Measurements from ENCODE around the gene STXBP4.
A peak's percentile ranks its signal among the peaks of the same experiment; 100 is the strongest.

Gene STXBP4

DNA sequence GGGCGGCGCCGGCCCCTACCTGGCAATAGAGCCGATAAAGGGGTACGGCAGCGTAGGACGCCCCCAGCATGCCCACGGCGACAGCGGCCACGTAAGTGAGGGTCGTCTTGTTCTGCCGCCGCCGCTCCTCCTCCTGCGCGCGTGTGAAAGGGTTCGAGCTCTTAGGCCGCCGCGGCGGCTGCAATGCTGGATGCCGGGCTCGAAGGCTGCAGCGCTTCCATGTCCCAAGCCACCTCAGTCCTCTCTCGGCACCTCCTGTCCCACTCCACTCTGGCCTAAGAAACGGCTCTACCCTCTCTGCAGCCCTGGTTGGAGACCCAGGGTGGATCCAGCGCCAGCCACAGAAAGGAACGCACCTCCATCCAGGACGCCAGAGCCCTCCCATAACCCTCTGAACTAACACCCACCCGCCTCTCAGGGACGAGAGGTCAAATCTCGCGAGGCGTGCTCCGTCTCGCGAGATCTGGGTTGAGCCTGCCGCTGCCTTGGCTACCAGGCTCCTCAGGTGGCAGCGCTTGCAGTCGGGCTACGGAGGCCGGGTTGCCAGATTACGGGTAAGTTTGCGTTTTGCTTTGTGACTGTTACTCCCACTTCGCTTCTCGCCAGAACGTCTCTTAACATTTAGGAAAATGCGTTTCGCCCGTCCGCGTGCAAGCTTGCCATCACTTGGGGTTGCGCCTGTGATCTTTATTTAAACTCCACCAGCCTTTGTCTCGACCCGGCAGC is at the start of gene STXBP4, which contains the start of gene COX11:
Gene STXBP4, plus strand, starts transcription at position 504 of the 726 bp plus-strand sequence. CDS start 17,455 bp downstream, outside the sequence.
Gene COX11, minus strand, starts transcription at position 393 of the 726 bp plus-strand sequence. Its CDS starts 8 bp downstream, at position 385.
- peak; percentile 87 for DNase-seq (ENCODE audit: low read depth in 2 of 2)

- DNase-seq (ENCODE audit: low read depth in 2 of 2) = no peak
Observed at GRCh38 chr17:54919425-54919824, 49.1 kb upstream of the STXBP4 start.

DNA sequence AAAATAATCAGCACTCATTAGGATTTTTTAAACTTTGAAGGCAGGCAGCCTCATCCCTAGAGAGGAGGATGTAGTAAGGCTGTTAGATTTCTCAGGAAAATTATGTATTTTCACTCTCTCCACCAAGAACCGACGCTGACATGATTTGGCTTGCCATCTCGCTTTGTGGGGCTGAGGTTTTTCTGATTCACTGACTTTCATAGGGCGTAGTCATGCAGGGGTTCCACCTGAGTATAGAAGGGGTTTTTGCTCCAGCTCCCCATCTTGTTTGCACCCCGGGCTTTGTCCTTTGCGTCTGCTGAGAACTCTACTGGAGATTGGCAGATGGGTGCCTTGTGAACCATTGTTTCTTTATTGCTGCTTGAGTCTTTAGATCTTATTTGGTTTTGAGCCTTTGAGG is 47.7 kb upstream of the STXBP4 start:
- DNase-seq (ENCODE audit: low read depth in 2 of 2) = no peak

GRCh38 chr17:54924405-54924804 is 44.2 kb upstream of the STXBP4 start:
- DNase-seq (ENCODE audit: low read depth in 2 of 2) = no peak

GRCh38 chr17:54927525-54927924 is 41.0 kb upstream of the STXBP4 start:
- no peak for DNase-seq (ENCODE audit: low read depth in 2 of 2)

DNA sequence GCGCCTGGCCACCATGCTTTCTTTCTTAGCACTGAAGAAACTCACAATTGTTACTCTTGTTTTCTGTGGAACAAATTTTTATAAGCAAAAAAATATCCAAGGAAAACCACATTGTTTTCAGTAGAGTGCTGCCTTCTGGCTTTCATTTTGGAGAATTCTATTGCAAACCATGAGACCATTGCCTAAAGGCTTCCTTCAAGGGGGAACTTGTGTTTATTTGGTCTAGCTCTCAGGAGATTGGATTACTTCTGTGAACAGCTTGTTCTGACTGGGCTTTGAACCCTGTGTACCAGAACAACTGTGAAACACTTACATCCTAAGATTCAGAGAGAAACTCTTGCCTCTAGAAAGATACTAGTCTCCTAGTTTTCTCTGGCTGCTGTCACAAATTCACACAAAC is 35.9 kb upstream of the STXBP4 start:
- no peak for DNase-seq (ENCODE audit: low read depth in 2 of 2)

GRCh38 chr17:54933921-54934320 is 34.6 kb upstream of the STXBP4 start:
- no peak for DNase-seq (ENCODE audit: low read depth in 2 of 2)

DNA sequence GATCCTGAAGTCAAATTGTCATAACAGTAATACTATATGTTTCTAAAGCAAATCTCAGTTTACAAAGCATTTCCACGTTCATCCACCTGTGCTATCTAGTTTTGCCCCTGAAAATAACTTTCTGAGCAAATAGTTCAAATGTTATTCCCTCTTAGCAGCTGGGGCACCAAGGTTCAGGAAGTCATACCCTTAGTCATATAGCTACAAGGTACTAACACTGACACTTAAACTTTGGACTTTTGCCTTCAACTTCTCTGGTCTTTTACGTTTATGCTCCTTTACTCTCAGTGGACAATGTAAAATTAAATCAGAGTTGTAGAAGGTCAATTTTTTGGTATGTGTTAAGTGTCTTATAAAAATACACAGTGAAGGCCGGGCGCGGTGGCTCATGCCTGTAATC is 33.1 kb upstream of the STXBP4 start:
- DNase-seq (ENCODE audit: low read depth in 2 of 2) = no peak

- DNase-seq (ENCODE audit: low read depth in 2 of 2) = no peak
Observed at GRCh38 chr17:54937018-54937417, 31.5 kb upstream of the STXBP4 start.

DNA sequence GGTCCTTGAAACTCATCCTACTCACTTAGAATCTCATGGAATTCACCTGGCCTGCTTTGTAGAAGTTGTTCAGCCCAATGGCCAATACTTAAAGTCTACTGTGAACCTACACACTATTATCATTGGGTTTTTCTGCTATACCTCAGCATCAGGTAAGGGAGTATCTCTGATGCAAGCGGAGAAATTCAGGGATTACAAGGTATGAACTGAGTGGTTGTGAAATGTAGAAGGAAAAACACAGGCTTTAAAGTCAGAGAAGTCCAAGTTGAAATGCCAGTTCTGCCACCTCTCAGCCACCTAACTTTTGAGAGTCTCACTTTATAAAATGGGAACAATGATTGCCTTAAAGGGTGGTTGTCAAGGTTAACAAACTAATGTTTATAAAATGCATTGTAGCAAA is 31.1 kb upstream of the STXBP4 start:
- no peak for DNase-seq (ENCODE audit: low read depth in 2 of 2)

- no peak for DNase-seq (ENCODE audit: low read depth in 2 of 2)
Observed at GRCh38 chr17:54941285-54941684, 27.3 kb upstream of the STXBP4 start.

GRCh38 chr17:54944796-54945195 is 23.8 kb upstream of the STXBP4 start:
- no peak for DNase-seq (ENCODE audit: low read depth in 2 of 2)

GRCh38 chr17:54945231-54945630 is 23.3 kb upstream of the STXBP4 start:
- DNase-seq (ENCODE audit: low read depth in 2 of 2) = no peak

GRCh38 chr17:54945671-54946070 is 22.9 kb upstream of the STXBP4 start:
- DNase-seq (ENCODE audit: low read depth in 2 of 2) = no peak

GRCh38 chr17:54947396-54947795 is 21.2 kb upstream of the STXBP4 start:
- no peak for DNase-seq (ENCODE audit: low read depth in 2 of 2)

DNA sequence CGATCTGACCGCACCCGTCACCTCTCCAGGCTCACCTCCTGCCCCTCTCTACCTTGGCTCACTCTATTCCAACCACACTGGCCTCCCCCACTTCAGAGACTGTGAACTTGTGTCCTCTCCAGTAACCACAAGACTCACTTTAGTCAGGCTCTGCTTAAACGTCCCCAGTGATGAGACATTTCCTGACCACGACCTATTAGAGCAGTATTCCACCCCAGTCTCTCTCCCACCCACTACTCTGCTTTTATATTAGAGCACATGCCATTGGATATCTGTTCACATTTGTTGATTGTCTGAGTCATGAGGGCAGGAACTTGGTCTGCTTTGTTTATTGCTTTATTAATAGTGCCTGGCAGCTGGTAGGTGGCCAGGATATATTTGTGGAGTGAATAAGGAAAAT is 20.2 kb upstream of the STXBP4 start:
- DNase-seq (ENCODE audit: low read depth in 2 of 2) = no peak

- DNase-seq (ENCODE audit: low read depth in 2 of 2) = no peak
Observed at GRCh38 chr17:54950116-54950515, 18.4 kb upstream of the STXBP4 start.

DNA sequence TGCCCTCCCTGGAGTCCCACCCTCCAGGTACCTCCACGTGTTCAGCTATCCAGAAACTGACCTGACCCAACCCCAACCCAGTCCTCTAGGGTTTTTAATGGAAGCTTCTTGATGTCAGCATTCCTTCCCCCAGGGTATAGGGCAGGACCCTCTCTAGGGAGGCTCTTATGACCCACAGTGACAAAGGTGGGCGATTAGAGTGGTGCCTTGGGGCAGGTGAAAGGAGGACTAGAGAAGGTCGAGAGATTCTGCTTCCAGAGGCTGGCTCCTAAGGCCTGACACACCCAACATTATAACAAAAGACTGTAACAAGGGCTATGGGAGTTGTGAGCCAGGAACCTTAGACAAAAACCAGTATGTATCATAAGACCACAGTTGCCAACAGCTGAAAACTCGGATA is 17.3 kb upstream of the STXBP4 start:
- no peak for DNase-seq (ENCODE audit: low read depth in 2 of 2)

- DNase-seq (ENCODE audit: low read depth in 2 of 2) = no peak
Observed at GRCh38 chr17:54956791-54957190, 11.8 kb upstream of the STXBP4 start.

DNA sequence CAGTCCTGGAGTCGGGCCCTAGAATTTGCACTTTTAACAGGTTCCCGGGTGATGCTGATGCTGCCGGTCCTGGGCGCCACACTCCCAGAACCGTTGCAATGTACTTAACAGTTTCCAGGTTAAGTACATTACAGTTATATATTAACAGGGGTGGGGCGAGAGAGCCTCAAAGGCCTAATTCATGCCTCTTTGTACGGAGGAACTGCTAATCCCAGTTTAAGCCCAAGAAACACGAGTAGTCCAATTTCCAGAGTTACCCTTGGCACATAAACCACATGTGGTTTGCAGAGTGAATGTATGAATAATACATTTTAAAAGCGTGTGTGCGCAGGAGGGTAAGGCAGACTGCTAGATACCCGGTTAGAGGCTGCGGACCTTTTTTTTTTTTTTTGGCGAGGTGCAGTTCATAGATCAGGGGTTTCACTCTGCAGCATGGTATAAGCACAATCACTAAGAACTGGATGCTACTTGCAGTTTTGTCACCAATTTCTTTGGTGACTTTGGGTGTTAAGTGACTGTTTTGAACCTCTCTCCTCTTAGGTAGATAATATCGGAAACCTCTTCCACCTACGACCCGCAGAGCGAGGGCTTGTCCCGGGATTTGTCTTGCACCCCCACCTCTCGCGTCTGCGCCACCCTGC is 824 bp upstream of the STXBP4 start:
- peak; percentile 2 to 10 for DNase-seq (ENCODE audit: low read depth in 2 of 2)

GRCh38 chr17:54968988-54969332 is 395 bp downstream of the STXBP4 start:
- peak in 1 of 2 donors; percentile 11 for DNase-seq (ENCODE audit: low read depth in 2 of 2)

GRCh38 chr17:54969658-54970572 is 1.4 kb downstream of the STXBP4 start:
- DNase-seq (ENCODE audit: low read depth in 2 of 2) = no peak

Data from stimulated activated CD4-positive, alpha-beta T cell treated with anti-CD3 and anti-CD28 coated beads, Interleukin-4, amount 100 ng/mL, for 48 hours (primary cell).